K562 (cell line): ENCODE measurements around the gene KCND3. TPM values are rescaled to one million over a fixed set of nuclear protein-coding genes. Genes with fewer than 3 reads are reported as not detected.

Source experiments
- HNRNPUL1 ChIP-seq: fragments of 200-400 bp; formaldehyde crosslinking; IDR thresholded peaks from 2 replicates; pipeline ENCODE4 v1.6.1; 2017; ENCODE audit warnings: low read length
- KAT2B ChIP-seq: IDR thresholded peaks from one replicate; pipeline ENCODE4 v1.6.1; 2012; ENCODE audit warnings: low read depth, mild to moderate bottlenecking, control low read depth, inconsistent platforms, low read length, moderate library complexity
- KDM2B ChIP-seq: fragments of 250-450 bp; sonication (Bioruptor Pico); IDR thresholded peaks from 2 replicates; pipeline ENCODE4 v1.8.0; 2021; ENCODE audit warnings: mild to moderate bottlenecking, moderate library complexity
- MEIS2 ChIP-seq: fragments of 450-650 bp; IDR thresholded peaks from 2 replicates; pipeline ENCODE4 v1.6.1; 2014; ENCODE audit warnings: mild to moderate bottlenecking; ENCODE audit not compliant: partially characterized antibody
- MYC ChIP-seq, 2 experiments: fragments of 250-450 bp in 1 of 2; sonication (Bioruptor Pico) in 1 of 2; IDR thresholded peaks; 2 replicates each; pipeline versions ENCODE4 v1.5.1 to v1.6.1; 2012 to 2021; ENCODE audit warnings: low read depth in 2 of 2, borderline replicate concordance in 1 of 2, improper control_type of control experiment in 1 of 2, low read length in 1 of 2, mild to moderate bottlenecking in 1 of 2, moderate library complexity in 1 of 2
- PCBP2 ChIP-seq: fragments of 200-400 bp; formaldehyde crosslinking; IDR thresholded peaks from 2 replicates; pipeline ENCODE4 v1.6.1; 2018; ENCODE audit warnings: low read length, low read depth, mild to moderate bottlenecking, moderate library complexity; ENCODE audit not compliant: poor library complexity, severe bottlenecking
- PKNOX1 ChIP-seq: fragments of 450-650 bp; IDR thresholded peaks from 2 replicates; pipeline ENCODE4 v1.6.1; 2016
- PRDM10 ChIP-seq: fragments of 450-650 bp; IDR thresholded peaks from 2 replicates; pipeline ENCODE4 v1.6.1; 2018; ENCODE audit not compliant: partially characterized antibody
- RAD21 ChIP-seq, 2 experiments: fragments of 250-450 bp in 1 of 2; fragments of 450-650 bp in 1 of 2; sonication (Bioruptor Pico) in 1 of 2; formaldehyde crosslinking in 1 of 2; IDR thresholded peaks in 1 of 2; conservative IDR thresholded peaks in 1 of 2; 2 replicates each; pipeline versions ENCODE4 v1.4.0 to v1.8.0; 2020 to 2022; ENCODE audit warnings: mild to moderate bottlenecking in 2 of 2, moderate library complexity in 1 of 2
- SMAD1 ChIP-seq: fragments of 150-350 bp; IDR thresholded peaks from 2 replicates; pipeline ENCODE4 v1.6.1; 2014; ENCODE audit warnings: low read length, low read depth; ENCODE audit not compliant: partially characterized antibody
- SNRNP70 ChIP-seq: fragments of 200-400 bp; formaldehyde crosslinking; optimal IDR thresholded peaks from 2 replicates; pipeline ENCODE3; 2017; ENCODE audit warnings: low read depth, low read length
- STAT5B ChIP-seq: fragments of 250-450 bp; sonication (Bioruptor Pico); IDR thresholded peaks from 2 replicates; pipeline ENCODE4 v1.8.0; 2021; ENCODE audit warnings: mild to moderate bottlenecking, inconsistent platforms
- ZNF12 ChIP-seq: sonication (generic); formaldehyde crosslinking; IDR thresholded peaks from 2 replicates; pipeline ENCODE4 v1.4.0; 2020; ENCODE audit warnings: mild to moderate bottlenecking, missing genetic modification reagents
- ZNF165 ChIP-seq: fragments of 250-450 bp; sonication (Bioruptor Pico); IDR thresholded peaks from 2 replicates; pipeline ENCODE4 v1.4.0; 2020; ENCODE audit warnings: borderline replicate concordance
- ZNF695 ChIP-seq: fragments of 450-650 bp; formaldehyde crosslinking; IDR thresholded peaks from 2 replicates; pipeline ENCODE4 v1.4.0; 2020; ENCODE audit warnings: mild to moderate bottlenecking, moderate library complexity
- polyA plus RNA-seq, 8 experiments: library from polyadenylated mRNA; depleted of rRNA in 4 of 8; stranded (reverse) in 5 of 8; unstranded in 3 of 8; fragments of >200 nt; fragmentation: Nextera tagmentation in 2 of 8; fragmentation: Illumina TruSeq in 1 of 8; extraction: Ambion mirVana in 2 of 8; extraction: Trizol in 1 of 8; gene quantifications; 2 replicates each; pipeline versions ENCODE4 v1.2.1 to v1.2.3, GENCODE V29; 2011 to 2014; ENCODE audit warnings: inconsistent platforms in 1 of 8, missing spikeins in 1 of 8
- total RNA-seq, 7 experiments: library from RNA; depleted of rRNA in 6 of 7; stranded (reverse); fragments of >200 nt in 6 of 7; fragmentation: Illumina TruSeq in 2 of 7; extraction: Trizol in 2 of 7; gene quantifications; 2 replicates each; pipeline versions ENCODE4 v1.2.1 to v1.2.3, GENCODE V29; 2011 to 2021; ENCODE audit warnings: low replicate concordance in 1 of 7
- TF ChIP-seq, protein P1 (sequence below): fragments of 250-450 bp; sonication (Bioruptor Pico); IDR thresholded peaks from 2 replicates; pipeline ENCODE4 v1.8.0; 2021; ENCODE audit warnings: moderate library complexity, mild to moderate bottlenecking, inconsistent platforms
- TF ChIP-seq, protein P2 (sequence below): sonication (generic); formaldehyde crosslinking; IDR thresholded peaks from 2 replicates; pipeline ENCODE4 v1.8.1; 2023; ENCODE audit warnings: mild to moderate bottlenecking, missing genetic modification reagents

KCND3 gene
- total and polyA plus RNA-seq, 9 of the 15 experiments (the other 6 are each of a cell fraction or from before 2014, with no cell fraction given): not detected

DNA sequence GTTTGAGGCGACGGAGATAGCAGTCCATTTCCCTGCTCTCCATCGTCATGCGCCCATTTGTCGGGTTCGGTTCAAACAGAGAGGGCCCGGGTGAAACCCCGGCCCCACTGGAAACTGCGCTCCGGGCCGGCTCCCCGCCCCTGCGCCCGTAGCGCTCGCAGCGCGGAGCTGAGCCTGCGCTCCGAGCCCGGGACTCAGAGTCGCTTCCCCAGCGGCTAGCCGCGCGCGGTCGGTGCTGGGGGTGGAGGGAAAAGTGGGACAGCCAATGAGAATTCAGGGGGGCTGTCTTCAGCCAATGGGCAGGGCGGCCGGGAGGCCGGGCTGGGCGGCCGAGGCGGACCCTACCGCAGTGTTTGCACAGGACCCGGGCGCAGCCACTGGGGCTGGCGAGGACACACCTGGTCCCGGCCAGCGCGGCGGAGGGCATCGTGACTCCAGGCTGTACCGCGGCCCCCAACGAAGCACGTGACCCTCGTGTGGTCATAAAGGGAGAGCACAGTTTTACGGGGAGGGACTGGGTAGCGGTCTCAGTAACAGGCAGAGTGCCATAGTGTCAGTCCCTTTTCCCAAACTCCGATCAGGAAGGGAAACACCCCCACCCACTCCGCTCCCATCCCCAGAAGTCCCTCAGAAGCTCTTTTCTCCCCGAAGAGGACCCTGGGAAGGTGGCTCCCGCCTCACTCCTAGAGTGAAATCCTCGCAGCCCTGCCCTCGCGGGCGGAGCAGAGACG is 250.1 kb downstream of the KCND3 start, which contains the start of gene INKA2 (continued):
- no peak for TF ChIP-seq PCBP2
- TF ChIP-seq SMAD1: no peak
- TF ChIP-seq, protein P1, sequence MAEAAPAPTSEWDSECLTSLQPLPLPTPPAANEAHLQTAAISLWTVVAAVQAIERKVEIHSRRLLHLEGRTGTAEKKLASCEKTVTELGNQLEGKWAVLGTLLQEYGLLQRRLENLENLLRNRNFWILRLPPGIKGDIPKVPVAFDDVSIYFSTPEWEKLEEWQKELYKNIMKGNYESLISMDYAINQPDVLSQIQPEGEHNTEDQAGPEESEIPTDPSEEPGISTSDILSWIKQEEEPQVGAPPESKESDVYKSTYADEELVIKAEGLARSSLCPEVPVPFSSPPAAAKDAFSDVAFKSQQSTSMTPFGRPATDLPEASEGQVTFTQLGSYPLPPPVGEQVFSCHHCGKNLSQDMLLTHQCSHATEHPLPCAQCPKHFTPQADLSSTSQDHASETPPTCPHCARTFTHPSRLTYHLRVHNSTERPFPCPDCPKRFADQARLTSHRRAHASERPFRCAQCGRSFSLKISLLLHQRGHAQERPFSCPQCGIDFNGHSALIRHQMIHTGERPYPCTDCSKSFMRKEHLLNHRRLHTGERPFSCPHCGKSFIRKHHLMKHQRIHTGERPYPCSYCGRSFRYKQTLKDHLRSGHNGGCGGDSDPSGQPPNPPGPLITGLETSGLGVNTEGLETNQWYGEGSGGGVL (CRISPR knock-in tag): no peak
- peak; percentile 47; the same call in 1 of the 2 replicates for TF ChIP-seq PKNOX1
- TF ChIP-seq PRDM10: peak; percentile 91
- TF ChIP-seq STAT5B (CRISPR knock-in tag): no peak
- no peak for TF ChIP-seq ZNF165
- no peak for TF ChIP-seq RAD21 (CRISPR knock-in tag; conservative IDR thresholded peaks at IDR 0.05 in 1 of 2, IDR thresholded peaks at IDR 0.05 in 1 of 2)
- TF ChIP-seq MEIS2: no peak
- TF ChIP-seq MYC (IDR thresholded peaks at IDR 0.05; ENCODE audit: low read depth, low read length): no peak
- TF ChIP-seq MYC (CRISPR knock-in tag; IDR thresholded peaks at IDR 0.05; ENCODE audit: borderline replicate concordance, low read depth): no peak
- TF ChIP-seq, protein P2, sequence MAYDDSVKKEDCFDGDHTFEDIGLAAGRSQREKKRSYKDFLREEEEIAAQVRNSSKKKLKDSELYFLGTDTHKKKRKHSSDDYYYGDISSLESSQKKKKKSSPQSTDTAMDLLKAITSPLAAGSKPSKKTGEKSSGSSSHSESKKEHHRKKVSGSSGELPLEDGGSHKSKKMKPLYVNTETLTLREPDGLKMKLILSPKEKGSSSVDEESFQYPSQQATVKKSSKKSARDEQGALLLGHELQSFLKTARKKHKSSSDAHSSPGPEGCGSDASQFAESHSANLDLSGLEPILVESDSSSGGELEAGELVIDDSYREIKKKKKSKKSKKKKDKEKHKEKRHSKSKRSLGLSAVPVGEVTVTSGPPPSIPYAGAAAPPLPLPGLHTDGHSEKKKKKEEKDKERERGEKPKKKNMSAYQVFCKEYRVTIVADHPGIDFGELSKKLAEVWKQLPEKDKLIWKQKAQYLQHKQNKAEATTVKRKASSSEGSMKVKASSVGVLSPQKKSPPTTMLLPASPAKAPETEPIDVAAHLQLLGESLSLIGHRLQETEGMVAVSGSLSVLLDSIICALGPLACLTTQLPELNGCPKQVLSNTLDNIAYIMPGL (CRISPR knock-in tag): no peak
- no peak for TF ChIP-seq HNRNPUL1
- no peak for TF ChIP-seq SNRNP70
- TF ChIP-seq ZNF12 (CRISPR knock-in tag): peak; percentile 16; the same call in 1 of the 2 replicates
- TF ChIP-seq ZNF695 (CRISPR knock-in tag): no peak
- no peak for TF ChIP-seq KAT2B
- peak; percentile 75; the same call in 1 of the 2 replicates for TF ChIP-seq KDM2B (CRISPR knock-in tag)
